Karpas-422 (cell line): Measurements from ENCODE around the gene SLC5A6. TPM values are rescaled to one million over a fixed set of nuclear protein-coding genes. Genes with fewer than 3 reads are reported as not detected.
"Not testable (repeated sequence)": the region's sequence is repeated elsewhere in the genome, so short reads cannot be mapped to it uniquely, and the experiment has no call there.

Source experiments
- DNase-seq: peaks from one replicate; pipeline ENCODE4 v3.0.0-alpha.2; 2015
- H2AFZ ChIP-seq: fragments of 200-600 bp; sonication (generic); 2 replicates; pipeline ENCODE4 v1.6.1; 2014; ENCODE audit warnings: antibody characterized with exemption, low read length, mixed read lengths
- H3K27ac ChIP-seq: fragments of 200-600 bp; sonication (generic); 2 replicates; pipeline ENCODE4 v1.5.1; 2014; ENCODE audit warnings: mild to moderate bottlenecking, low read length, moderate library complexity
- H3K27me3 ChIP-seq: fragments of 200-600 bp; sonication (generic); 2 replicates; pipeline ENCODE4 v1.6.1; 2014; ENCODE audit warnings: low read length, mixed read lengths
- H3K36me3 ChIP-seq: fragments of 200-600 bp; sonication (generic); 2 replicates; pipeline ENCODE4 v1.6.1; 2014; ENCODE audit warnings: low read length, mixed read lengths; ENCODE audit not compliant: insufficient read depth
- H3K4me1 ChIP-seq: fragments of 200-600 bp; sonication (generic); 2 replicates; pipeline ENCODE4 v1.6.1; 2014; ENCODE audit warnings: mild to moderate bottlenecking, low read length, mixed read lengths
- H3K4me2 ChIP-seq: fragments of 200-600 bp; sonication (generic); 2 replicates; pipeline ENCODE4 v1.6.1; 2014; ENCODE audit warnings: low read length, low read depth, mild to moderate bottlenecking; ENCODE audit not compliant: poor library complexity, severe bottlenecking
- H3K4me3 ChIP-seq: fragments of 200-600 bp; sonication (generic); 2 replicates; pipeline ENCODE4 v1.5.1; 2014; ENCODE audit warnings: mild to moderate bottlenecking, antibody characterized with exemption, low read length, mixed read lengths
- H3K79me2 ChIP-seq: fragments of 200-600 bp; sonication (generic); 2 replicates; pipeline ENCODE4 v1.6.1; 2014; ENCODE audit warnings: mild to moderate bottlenecking, low read length, mixed read lengths
- H3K9ac ChIP-seq: fragments of 200-600 bp; sonication (generic); 2 replicates; pipeline ENCODE4 v1.6.0; 2014; ENCODE audit warnings: low read length
- H3K9me2 ChIP-seq: fragments of 200-600 bp; sonication (generic), shearing (Covaris generic); replicated peaks from 2 replicates; pipeline ENCODE4 v1.6.0; 2014; ENCODE audit warnings: mild to moderate bottlenecking, low read length, moderate library complexity; ENCODE audit not compliant: insufficient read depth
- H3K9me3 ChIP-seq: fragments of 300-700, 200-600 bp; sonication (generic); 2 replicates; pipeline ENCODE4 v1.6.1; 2014; ENCODE audit warnings: low read length, mixed read lengths
- H4K20me1 ChIP-seq: fragments of 200-600 bp; sonication (generic); 2 replicates; pipeline ENCODE4 v1.6.1; 2014; ENCODE audit warnings: mild to moderate bottlenecking, antibody characterized with exemption, low read length, low read depth; ENCODE audit not compliant: insufficient read depth
- total RNA-seq: library from RNA; depleted of rRNA; stranded (reverse); fragments of >200 nt; shearing (Covaris generic); gene quantifications from 2 replicates; pipeline ENCODE4 v1.2.3, GENCODE V29; 2014; ENCODE audit warnings: low replicate concordance

The SLC5A6 gene
- total RNA-seq, 1 experiment from 2014 or later: 38.4 TPM

- no peaks in the 10 kb centered on the region for H3K36me3 ChIP-seq
- peak; percentile 68 for DNase-seq
- H3K4me1 ChIP-seq: peaks cover 22% of the 10 kb centered on the region
- no peak overlapping the region for H3K4me3 ChIP-seq
- peak overlapping the region; percentile 14 for H3K4me2 ChIP-seq
- no peaks in the 10 kb centered on the region for H3K9me2 ChIP-seq
- 0 out of 2 replicates have a peak overlapping the region, but pooled peaks have one; percentile 21 for H3K9ac ChIP-seq
- H2AFZ ChIP-seq: peak overlapping the region; percentile 69
- no peaks in the 10 kb centered on the region for H3K79me2 ChIP-seq
- H3K27me3 ChIP-seq: no peaks in the 10 kb centered on the region; the same call in 1 of the 2 replicates
- H4K20me1 ChIP-seq: no peaks in the 10 kb centered on the region
- no peaks in the 10 kb centered on the region for H3K9me3 ChIP-seq
- no peak overlapping the region for H3K27ac ChIP-seq
Measured at GRCh38 chr2:27185331-27186026, 26.6 kb downstream of the SLC5A6 start.

GRCh38 chr2:27184115-27184514, 28.0 kb downstream of the SLC5A6 start:
- H3K9me2 ChIP-seq: no peaks in the 10 kb centered on the region
- no peaks in the 10 kb centered on the region for H3K79me2 ChIP-seq
- peaks cover 30% of the 10 kb centered on the region for H3K4me1 ChIP-seq
- H3K9ac ChIP-seq: no peak overlapping the region
- no peak for DNase-seq
- H2AFZ ChIP-seq: peak overlapping the region; percentile 72; the same call in 1 of the 2 replicates
- H3K4me2 ChIP-seq: peak overlapping the region; percentile 44
- H3K36me3 ChIP-seq: no peaks in the 10 kb centered on the region
- H4K20me1 ChIP-seq: no peaks in the 10 kb centered on the region
- no peak overlapping the region for H3K4me3 ChIP-seq
- no peaks in the 10 kb centered on the region for H3K9me3 ChIP-seq
- H3K27me3 ChIP-seq: no peaks in the 10 kb centered on the region; the same call in 1 of the 2 replicates
- H3K27ac ChIP-seq: no peak overlapping the region

DNA sequence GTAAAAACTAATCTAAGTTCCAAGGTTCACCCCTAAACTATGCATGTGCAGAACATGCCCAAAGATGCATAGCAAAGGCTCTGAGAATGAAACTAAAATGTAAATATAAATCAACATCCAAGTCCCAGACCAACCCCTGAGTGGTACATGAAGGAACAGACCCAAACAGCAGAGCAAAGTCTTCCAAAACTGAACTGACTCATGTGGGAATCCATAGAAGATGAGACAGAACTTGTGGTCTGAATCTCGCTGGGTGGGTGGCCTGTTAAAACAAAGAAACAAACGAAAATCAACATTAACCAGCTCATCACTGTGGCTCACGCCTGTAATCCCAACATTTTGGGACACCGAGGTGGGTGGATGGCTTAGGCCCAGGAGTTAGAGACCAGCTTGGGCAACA, 29.7 kb downstream of the SLC5A6 start:
- H3K4me1 ChIP-seq: peaks cover 42% of the 10 kb centered on the region
- no peak overlapping the region for H3K4me2 ChIP-seq
- H4K20me1 ChIP-seq: no peaks in the 10 kb centered on the region
- H3K9me2 ChIP-seq: no peaks in the 10 kb centered on the region
- no peaks in the 10 kb centered on the region for H3K36me3 ChIP-seq
- H3K4me3 ChIP-seq: no peak overlapping the region
- H3K79me2 ChIP-seq: no peaks in the 10 kb centered on the region
- no peaks in the 10 kb centered on the region; the same call in 1 of the 2 replicates for H3K27me3 ChIP-seq
- H3K9me3 ChIP-seq: no peaks in the 10 kb centered on the region
- no peak overlapping the region for H3K27ac ChIP-seq
- no peak overlapping the region for H2AFZ ChIP-seq
- H3K9ac ChIP-seq: no peak overlapping the region
- no peak for DNase-seq

DNA sequence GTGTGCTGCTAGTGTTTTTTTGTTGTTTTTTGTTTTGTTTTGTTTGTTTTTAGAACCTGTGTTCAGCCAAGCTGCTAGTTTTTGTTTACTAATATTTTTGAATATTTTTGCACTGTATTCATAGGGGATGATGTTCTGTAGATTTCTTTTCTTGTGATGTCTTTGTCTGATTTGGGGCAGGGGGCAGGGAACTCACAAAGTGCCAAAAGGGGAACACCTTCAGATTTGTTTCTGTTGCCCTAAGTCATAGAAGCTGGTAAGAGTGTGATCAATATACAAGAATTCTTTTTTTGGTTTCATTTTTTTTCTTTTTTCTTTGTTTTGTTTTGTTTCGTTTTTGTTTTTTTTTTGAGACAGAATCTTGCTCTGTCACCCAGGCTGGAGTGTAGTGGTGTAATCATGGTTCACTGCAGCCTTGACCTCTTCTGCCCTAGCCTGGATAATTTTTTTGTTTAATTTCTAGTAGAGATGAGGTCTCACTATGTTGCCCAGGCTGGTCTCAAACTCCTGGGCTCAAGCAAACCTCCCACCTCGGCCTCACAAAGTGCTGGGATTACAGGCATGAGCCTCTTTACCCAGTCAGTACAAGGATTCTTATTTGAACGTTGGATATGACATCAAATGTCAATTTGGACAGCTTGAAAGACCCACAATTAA, 32.6 kb downstream of the SLC5A6 start:
- H3K4me2 ChIP-seq: peak overlapping the region; percentile 10
- no peaks in the 10 kb centered on the region for H3K36me3 ChIP-seq
- H2AFZ ChIP-seq: no peak overlapping the region
- no peak overlapping the region for H3K9ac ChIP-seq
- no peak overlapping the region for H3K4me3 ChIP-seq
- DNase-seq: no peak
- H3K9me2 ChIP-seq: no peaks in the 10 kb centered on the region
- no peak overlapping the region for H3K27ac ChIP-seq
- H4K20me1 ChIP-seq: no peaks in the 10 kb centered on the region
- H3K4me1 ChIP-seq: peaks cover 47% of the 10 kb centered on the region
- no peaks in the 10 kb centered on the region for H3K9me3 ChIP-seq
- no peaks in the 10 kb centered on the region for H3K79me2 ChIP-seq
- H3K27me3 ChIP-seq: no peaks in the 10 kb centered on the region; the same call in 1 of the 2 replicates

DNA sequence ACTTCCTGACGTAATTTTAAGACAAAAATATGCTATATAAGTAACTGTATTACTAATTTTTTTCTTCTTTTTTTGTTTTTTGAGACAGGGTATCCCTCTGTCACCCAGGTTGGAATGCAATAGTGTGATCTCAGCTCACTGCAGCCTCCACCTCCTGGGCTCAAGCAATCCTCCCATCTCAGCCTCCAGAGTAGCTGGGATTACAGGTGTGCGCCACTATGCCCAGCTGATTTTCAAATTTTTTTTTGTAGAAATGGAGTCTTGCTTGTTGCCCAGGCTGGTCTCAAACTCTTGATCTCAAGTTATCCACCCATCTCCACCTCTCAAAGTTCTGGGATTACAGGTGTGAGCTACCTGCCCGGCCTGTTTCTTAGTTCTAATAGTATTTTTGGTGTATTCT, 33.6 kb downstream of the SLC5A6 start:
- Histone ChIP-seq H3K36me3 (no peaks in the 10 kb centered on the region), H3K27ac (no peak overlapping the region), H3K27me3 (no peaks in the 10 kb centered on the region), H3K4me2 (peak overlapping the region; percentile 10), H3K79me2 (no peaks in the 10 kb centered on the region), H2AFZ (no peak overlapping the region), H3K4me1 (peaks cover 45% of the 10 kb centered on the region), H3K9me2 (no peaks in the 10 kb centered on the region), H4K20me1 (no peaks in the 10 kb centered on the region), H3K4me3 (no peak overlapping the region), H3K9ac (no peak overlapping the region), H3K9me3 (no peaks in the 10 kb centered on the region)
- no peak for DNase-seq

GRCh38 chr2:27177441-27178351, 34.4 kb downstream of the SLC5A6 start:
- Histone ChIP-seq H3K9me3 (no peaks in the 10 kb centered on the region), H3K27me3 (no peaks in the 10 kb centered on the region), H3K36me3 (no peaks in the 10 kb centered on the region), H3K27ac (no peak overlapping the region), H3K9ac (no peak overlapping the region), H3K4me3 (no peak overlapping the region), H3K4me1 (peaks cover 47% of the 10 kb centered on the region), H4K20me1 (no peaks in the 10 kb centered on the region), H3K79me2 (no peaks in the 10 kb centered on the region), H2AFZ (no peak overlapping the region), H3K4me2 (no peak overlapping the region), H3K9me2 (no peaks in the 10 kb centered on the region)
- no peak for DNase-seq

GRCh38 chr2:27175781-27176180, 36.3 kb downstream of the SLC5A6 start:
- not testable (repeated sequence) for H3K9ac ChIP-seq, H3K4me2 ChIP-seq
- H3K4me1 ChIP-seq: peaks cover 54% of the 10 kb centered on the region

GRCh38 chr2:27175330-27175729, 36.7 kb downstream of the SLC5A6 start:
- Histone ChIP-seq H3K9ac (no peak overlapping the region), H3K4me2 (no peak overlapping the region), H3K27ac (no peak overlapping the region)

More at GRCh38 chr2:27175781-27176180, 36.3 kb downstream of the SLC5A6 start:
- not testable (repeated sequence) for H2AFZ ChIP-seq, H3K4me3 ChIP-seq, H3K9me2 ChIP-seq, DNase-seq, H4K20me1 ChIP-seq, H3K36me3 ChIP-seq, H3K27ac ChIP-seq, H3K9me3 ChIP-seq, H3K27me3 ChIP-seq, H3K79me2 ChIP-seq

More at GRCh38 chr2:27175330-27175729, 36.7 kb downstream of the SLC5A6 start:
- Histone ChIP-seq H3K36me3 (no peaks in the 10 kb centered on the region), H3K9me3 (no peaks in the 10 kb centered on the region), H3K4me1 (peaks cover 58% of the 10 kb centered on the region), H3K79me2 (no peaks in the 10 kb centered on the region), H3K9me2 (no peaks in the 10 kb centered on the region), H3K27me3 (no peaks in the 10 kb centered on the region), H2AFZ (no peak overlapping the region), H3K4me3 (no peak overlapping the region), H4K20me1 (no peaks in the 10 kb centered on the region)
- DNase-seq: no peak
